Activated CD4-positive, alpha-beta memory T cell treated with anti-CD3 and anti-CD28 coated beads, Interleukin-2, amount 10 ng/mL, durations not matched to agents 7 days and 5 days (primary cell): ENCODE measurements around the gene TCHP. TPM values are rescaled to one million over a fixed set of nuclear protein-coding genes. Genes with fewer than 3 reads are reported as not detected.

Experiments used
- CTCF ChIA-PET: fragments of 350-600 bp; sonication (Branson Sonifier 250); formaldehyde crosslinking; loops from one replicate; lab custom pipeline; 2021; ENCODE audit warnings: antibody characterized with exemption, inconsistent platforms; lab: Charles Lee
- POLR2A ChIA-PET: fragments of 350-600 bp; sonication (Branson Sonifier 250); formaldehyde crosslinking; loops from one replicate; lab custom pipeline; 2021; ENCODE audit warnings: antibody characterized with exemption; lab: Charles Lee
- DNase-seq: peaks from one replicate; pipeline ENCODE4 v3.0.0-alpha.2; 2020
- H3K27ac Mint-ChIP-seq: one replicate; pipeline ENCODE4 v1.8.0; 2021; ENCODE audit warnings: mild to moderate bottlenecking, mixed read lengths
- H3K27me3 Mint-ChIP-seq: one replicate; pipeline ENCODE4 v1.8.0; 2021; ENCODE audit warnings: mixed read lengths
- H3K36me3 Mint-ChIP-seq: one replicate; pipeline ENCODE4 v1.8.0; 2021; ENCODE audit warnings: low read depth, mixed read lengths
- H3K4me1 Mint-ChIP-seq: one replicate; pipeline ENCODE4 v1.8.0; 2021; ENCODE audit warnings: mixed read lengths
- H3K4me3 Mint-ChIP-seq: one replicate; pipeline ENCODE4 v1.8.0; 2021; ENCODE audit warnings: mild to moderate bottlenecking, mixed read lengths
- H3K9me3 Mint-ChIP-seq: one replicate; pipeline ENCODE4 v1.8.0; 2021; ENCODE audit warnings: mixed read lengths
- total RNA-seq, 2 experiments: library from RNA; stranded (reverse); gene quantifications; one replicate each; pipeline ENCODE4 v1.2.3, GENCODE V29; 2021

The TCHP gene
- total RNA-seq, 2 experiments from 2014 or later: 35.0 to 35.3 TPM

- H3K27me3 Mint-ChIP-seq: no peaks in the 10 kb centered on the region
- ChIA-PET POLR2A (interaction anchor here (0.8 to 1.5 kb wide), 7 partner anchors 10 to 65 kb away, joined by 3 to 4 read pairs (median 3); partner anchors contain the start of gene ANKRD13A), CTCF (interaction anchor here (0.7 to 1.0 kb wide), 2 partner anchors 16 to 102 kb away, joined by 3 to 4 read pairs; no protein-coding TSS in a partner anchor)
- H3K9me3 Mint-ChIP-seq: no peaks in the 10 kb centered on the region
- H3K4me3 Mint-ChIP-seq: no peak overlapping the region
- DNase-seq: no peak
- H3K4me1 Mint-ChIP-seq: peaks cover 31% of the 10 kb centered on the region
- H3K36me3 Mint-ChIP-seq: peaks cover 77% of the 10 kb centered on the region
- H3K27ac Mint-ChIP-seq: peak overlapping the region; percentile 53
Observed at GRCh38 chr12:109947521-109947920, 47.4 kb downstream of the TCHP start.

GRCh38 chr12:109948368-109948767, 48.3 kb downstream of the TCHP start:
- CTCF ChIA-PET: no interaction called here
- Mint-ChIP-seq H3K36me3 (peaks cover 79% of the 10 kb centered on the region), H3K27me3 (no peaks in the 10 kb centered on the region), H3K4me3 (no peak overlapping the region), H3K9me3 (no peaks in the 10 kb centered on the region), H3K27ac (peak overlapping the region; percentile 24), H3K4me1 (peaks cover 39% of the 10 kb centered on the region)
- POLR2A ChIA-PET: interaction anchor here (0.6 to 1.5 kb wide), 3 partner anchors 11 to 25 kb away, joined by 3 to 4 read pairs (median 3); no protein-coding TSS in a partner anchor
- no peak for DNase-seq

GRCh38 chr12:109949089-109949488, 49.0 kb downstream of the TCHP start:
- CTCF ChIA-PET: no interaction called here

GRCh38 chr12:109950625-109951024, 50.6 kb downstream of the TCHP start:
- H3K36me3 Mint-ChIP-seq: peaks cover 77% of the 10 kb centered on the region

More at GRCh38 chr12:109949089-109949488, 49.0 kb downstream of the TCHP start:
- Mint-ChIP-seq H3K27me3 (no peaks in the 10 kb centered on the region), H3K36me3 (peaks cover 83% of the 10 kb centered on the region), H3K27ac (no peak overlapping the region), H3K4me3 (no peak overlapping the region), H3K4me1 (peaks cover 44% of the 10 kb centered on the region), H3K9me3 (no peaks in the 10 kb centered on the region)
- POLR2A ChIA-PET: interaction anchor here (0.6 kb wide), 1 partner anchor 24 kb away, joined by 3 read pairs; no protein-coding TSS in a partner anchor
- DNase-seq: no peak

GRCh38 chr12:109951136-109951535, 51.1 kb downstream of the TCHP start:
- H3K27ac Mint-ChIP-seq: no peak overlapping the region
- H3K4me3 Mint-ChIP-seq: no peak overlapping the region
- DNase-seq: no peak
- CTCF ChIA-PET: interaction anchor here (0.6 kb wide), 1 partner anchor 148 kb away, joined by 3 read pairs; no protein-coding TSS in a partner anchor
- no peaks in the 10 kb centered on the region for H3K9me3 Mint-ChIP-seq
- H3K36me3 Mint-ChIP-seq: peaks cover 80% of the 10 kb centered on the region
- H3K4me1 Mint-ChIP-seq: peaks cover 43% of the 10 kb centered on the region
- POLR2A ChIA-PET: no interaction called here
- no peaks in the 10 kb centered on the region for H3K27me3 Mint-ChIP-seq

More at GRCh38 chr12:109950625-109951024, 50.6 kb downstream of the TCHP start:
- peaks cover 43% of the 10 kb centered on the region for H3K4me1 Mint-ChIP-seq
- ChIA-PET CTCF (no interaction called here), POLR2A (no interaction called here)
- no peak overlapping the region for H3K4me3 Mint-ChIP-seq
- H3K27ac Mint-ChIP-seq: no peak overlapping the region
- no peak for DNase-seq
- H3K27me3 Mint-ChIP-seq: no peaks in the 10 kb centered on the region
- H3K9me3 Mint-ChIP-seq: no peaks in the 10 kb centered on the region

GRCh38 chr12:109951751-109952150, 51.7 kb downstream of the TCHP start:
- POLR2A ChIA-PET: interaction anchor here (1.0 to 1.7 kb wide), 2 partner anchors 12 to 16 kb away, joined by 3 to 5 read pairs; no protein-coding TSS in a partner anchor
- CTCF ChIA-PET: interaction anchor here (0.6 to 1.1 kb wide), 3 partner anchors 14 to 148 kb away, joined by 3 to 4 read pairs (median 3); no protein-coding TSS in a partner anchor
- no peak for DNase-seq
- no peaks in the 10 kb centered on the region for H3K9me3 Mint-ChIP-seq
- no peak overlapping the region for H3K4me3 Mint-ChIP-seq
- H3K36me3 Mint-ChIP-seq: peaks cover 81% of the 10 kb centered on the region
- no peaks in the 10 kb centered on the region for H3K27me3 Mint-ChIP-seq
- H3K4me1 Mint-ChIP-seq: peaks cover 38% of the 10 kb centered on the region
- peak overlapping the region; percentile 32 for H3K27ac Mint-ChIP-seq

- POLR2A ChIA-PET: interaction anchor here (1.0 to 1.7 kb wide), 2 partner anchors 12 to 15 kb away, joined by 3 to 5 read pairs; no protein-coding TSS in a partner anchor
- Mint-ChIP-seq H3K27me3 (no peaks in the 10 kb centered on the region), H3K9me3 (no peaks in the 10 kb centered on the region), H3K27ac (peak overlapping the region; percentile 32), H3K4me3 (no peak overlapping the region), H3K36me3 (peaks cover 79% of the 10 kb centered on the region), H3K4me1 (peaks cover 32% of the 10 kb centered on the region)
- CTCF ChIA-PET: interaction anchor here (1.0 to 1.2 kb wide), 3 partner anchors 8 to 64 kb away, joined by 3 to 4 read pairs (median 3); no protein-coding TSS in a partner anchor
- no peak for DNase-seq
Observed at GRCh38 chr12:109952160-109952858, 52.2 kb downstream of the TCHP start.

- ChIA-PET CTCF (interaction anchor here (1.0 to 1.2 kb wide), 3 partner anchors 8 to 64 kb away, joined by 3 to 4 read pairs (median 3); no protein-coding TSS in a partner anchor), POLR2A (interaction anchor here (1.0 to 1.7 kb wide), 2 partner anchors 11 to 15 kb away, joined by 3 to 5 read pairs; no protein-coding TSS in a partner anchor)
- H3K27me3 Mint-ChIP-seq: no peaks in the 10 kb centered on the region
- H3K4me1 Mint-ChIP-seq: peaks cover 27% of the 10 kb centered on the region
- DNase-seq: no peak
- no peaks in the 10 kb centered on the region for H3K9me3 Mint-ChIP-seq
- no peak overlapping the region for H3K27ac Mint-ChIP-seq
- H3K36me3 Mint-ChIP-seq: peaks cover 74% of the 10 kb centered on the region
- H3K4me3 Mint-ChIP-seq: no peak overlapping the region
Observed at GRCh38 chr12:109952873-109953272, 52.8 kb downstream of the TCHP start.

- no peaks in the 10 kb centered on the region for H3K27me3 Mint-ChIP-seq
- POLR2A ChIA-PET: interaction anchor here (1.7 kb wide), 1 partner anchor 14 kb away, joined by 5 read pairs; no protein-coding TSS in a partner anchor
- peaks cover 76% of the 10 kb centered on the region for H3K36me3 Mint-ChIP-seq
- CTCF ChIA-PET: interaction anchor here (1.2 kb wide), 1 partner anchor 9 kb away, joined by 3 read pairs; no protein-coding TSS in a partner anchor
- H3K4me3 Mint-ChIP-seq: no peak overlapping the region
- H3K4me1 Mint-ChIP-seq: peaks cover 19% of the 10 kb centered on the region
- no peak overlapping the region for H3K27ac Mint-ChIP-seq
- H3K9me3 Mint-ChIP-seq: no peaks in the 10 kb centered on the region
- no peak for DNase-seq
Observed at GRCh38 chr12:109953656-109954055, 53.6 kb downstream of the TCHP start.

GRCh38 chr12:109958374-109958773, 58.3 kb downstream of the TCHP start:
- Mint-ChIP-seq H3K27me3 (no peaks in the 10 kb centered on the region), H3K4me1 (peaks cover 15% of the 10 kb centered on the region), H3K36me3 (peaks cover 69% of the 10 kb centered on the region), H3K4me3 (no peak overlapping the region), H3K27ac (no peak overlapping the region), H3K9me3 (no peaks in the 10 kb centered on the region)
- ChIA-PET POLR2A (no interaction called here), CTCF (interaction anchor here (0.7 kb wide), 1 partner anchor 11 kb away, joined by 3 read pairs; no protein-coding TSS in a partner anchor)
- DNase-seq: no peak

GRCh38 chr12:109959411-109960093, 59.5 kb downstream of the TCHP start:
- Mint-ChIP-seq H3K27ac (no peak overlapping the region), H3K4me3 (no peak overlapping the region), H3K4me1 (peaks cover 17% of the 10 kb centered on the region), H3K36me3 (peaks cover 70% of the 10 kb centered on the region), H3K9me3 (no peaks in the 10 kb centered on the region), H3K27me3 (no peaks in the 10 kb centered on the region)
- CTCF ChIA-PET: interaction anchor here (0.7 kb wide), 1 partner anchor 61 kb away, joined by 3 read pairs; no protein-coding TSS in a partner anchor
- DNase-seq: no peak
- POLR2A ChIA-PET: no interaction called here

GRCh38 chr12:109961201-109961600, 61.1 kb downstream of the TCHP start:
- CTCF ChIA-PET: interaction anchor here (0.8 kb wide), 1 partner anchor 156 kb away, joined by 3 read pairs; no protein-coding TSS in a partner anchor
- DNase-seq: no peak
- Mint-ChIP-seq H3K36me3 (peaks cover 77% of the 10 kb centered on the region), H3K27me3 (no peaks in the 10 kb centered on the region), H3K4me3 (no peak overlapping the region), H3K4me1 (peaks cover 24% of the 10 kb centered on the region), H3K9me3 (no peaks in the 10 kb centered on the region), H3K27ac (no peak overlapping the region)
- POLR2A ChIA-PET: interaction anchor here (0.6 kb wide), 1 partner anchor 8 kb away, joined by 3 read pairs; no protein-coding TSS in a partner anchor
